ENCODE data around the gene GNB5.

GRCh38 chr15:52097180-52097579, 94.0 kb downstream of the GNB5 start:
- TF ChIP-seq CTCF (IDR thresholded peaks at IDR 0.05 in 8 of 11, conservative IDR thresholded peaks at IDR 0.05 in 3 of 11) (no peak), POLR2A (IDR thresholded peaks at IDR 0.05) (no peak), POLR2AphosphoS5 (IDR thresholded peaks at IDR 0.05) (no peak)
